Measurements from ENCODE around the gene SYTL3.
"Not testable (repeated sequence)": the region's sequence is repeated elsewhere in the genome, so short reads cannot be mapped to it uniquely, and the experiment has no call there.

SYTL3 gene

DNA sequence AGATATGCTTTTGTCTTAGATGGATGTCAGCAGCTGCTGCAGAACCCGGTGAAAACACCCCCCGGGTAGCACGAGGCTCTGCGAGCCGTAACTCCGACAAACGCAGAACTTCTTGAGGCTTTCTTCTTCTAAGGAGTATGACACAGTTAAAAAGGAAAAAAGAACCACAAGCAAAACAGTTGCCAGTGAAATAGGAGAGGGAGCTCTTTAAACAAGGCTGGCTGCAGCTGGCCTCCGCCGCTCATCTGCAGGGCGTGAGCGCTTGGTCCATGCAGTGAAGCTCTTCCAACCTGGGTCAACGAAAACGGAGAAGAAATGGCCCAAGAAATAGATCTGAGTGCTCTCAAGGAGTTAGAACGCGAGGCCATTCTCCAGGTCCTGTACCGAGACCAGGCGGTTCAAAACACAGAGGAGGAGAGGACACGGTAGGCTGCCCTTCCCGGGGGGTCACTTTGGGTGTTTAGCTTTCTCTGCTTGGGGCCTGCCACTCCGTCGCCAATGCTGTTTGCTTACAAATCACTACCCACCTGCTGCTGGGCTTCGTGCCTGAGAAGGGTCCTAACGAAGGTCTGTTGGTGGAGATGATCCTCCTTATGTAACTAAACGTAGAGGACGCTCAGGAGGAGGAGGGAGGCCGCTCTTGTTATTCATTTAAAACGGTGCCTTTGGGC, 13.2 kb downstream of the SYTL3 start:
- DNase-seq = peak; percentile 54

DNA sequence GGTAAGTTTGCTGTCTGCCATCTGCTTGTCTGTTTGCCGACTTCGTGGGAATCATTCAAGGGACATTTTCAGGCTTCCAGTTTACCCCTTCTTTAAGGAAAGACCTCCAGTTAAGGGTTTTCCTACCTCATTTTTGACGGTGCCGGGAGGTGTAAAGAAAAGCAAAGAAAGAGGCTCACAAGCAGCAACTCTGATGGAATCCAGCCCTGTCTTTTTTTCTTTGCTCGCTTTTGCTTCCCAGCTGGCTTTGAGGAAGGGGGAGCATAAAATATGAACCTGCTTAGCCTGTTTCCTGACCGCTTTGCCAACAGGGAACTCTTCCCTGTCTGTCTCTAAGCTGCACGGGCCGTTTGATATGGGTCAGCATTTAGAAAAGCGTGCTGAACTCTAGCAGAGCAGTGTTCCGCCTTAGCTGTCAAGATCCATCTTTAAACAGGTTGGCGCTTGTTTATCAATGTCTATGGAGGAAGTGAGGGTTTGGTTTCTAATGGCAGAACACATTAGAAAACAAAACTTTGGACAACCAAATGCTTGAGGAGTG, 13.8 kb downstream of the SYTL3 start:
- peak; percentile 48 for DNase-seq

DNA sequence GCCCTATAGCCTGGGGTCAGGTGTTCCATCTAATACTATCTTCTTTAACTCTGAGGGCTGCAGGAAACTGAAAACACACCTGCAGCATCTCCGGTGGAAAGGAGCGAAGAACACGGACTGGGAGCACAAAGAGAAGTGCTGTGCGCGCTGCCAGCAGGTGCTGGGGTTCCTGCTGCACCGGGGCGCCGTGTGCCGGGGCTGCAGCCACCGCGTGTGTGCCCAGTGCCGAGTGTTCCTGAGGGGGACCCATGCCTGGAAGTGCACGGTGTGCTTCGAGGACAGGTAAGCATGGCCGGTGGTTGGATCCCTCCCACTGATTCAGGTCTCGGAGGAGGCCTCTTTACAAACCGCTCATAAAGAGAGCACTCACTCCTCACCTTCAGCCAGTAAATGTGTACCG, 15.5 kb downstream of the SYTL3 start:
- no peak for DNase-seq

DNA sequence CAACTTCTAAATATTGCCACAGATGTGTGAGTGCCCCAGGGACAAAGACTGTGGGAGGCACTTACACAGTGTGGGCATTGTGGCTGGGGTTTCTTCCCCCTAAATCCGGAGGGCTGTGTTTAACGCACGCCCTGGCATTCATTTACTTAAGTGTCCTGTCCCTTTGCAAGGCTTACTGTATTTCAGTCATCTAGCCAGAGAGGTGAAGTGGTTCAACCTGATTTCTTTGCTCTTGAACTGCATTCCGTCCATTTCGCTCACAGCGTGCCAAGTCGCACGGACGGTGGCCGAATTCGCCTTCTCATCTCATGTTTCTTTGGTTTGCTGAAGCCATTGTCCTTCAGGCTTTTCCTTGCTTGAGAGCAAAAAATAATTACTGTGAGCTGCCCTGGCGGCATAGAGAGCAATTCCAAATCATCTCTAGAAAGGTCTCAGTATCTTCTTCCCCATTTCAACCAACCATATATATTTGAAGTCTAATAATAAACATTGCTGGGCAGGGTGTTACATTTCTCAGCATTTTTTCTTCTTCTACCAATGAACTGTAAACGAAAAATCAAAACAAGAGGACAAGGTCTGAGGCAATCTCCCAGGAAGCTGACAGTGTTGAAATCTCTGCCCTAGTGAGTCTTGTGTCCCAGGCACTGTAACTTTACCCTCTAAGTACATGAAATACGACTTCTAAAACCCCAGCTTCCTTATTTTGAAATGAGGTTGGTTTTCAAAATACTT, 16.9 kb downstream of the SYTL3 start:
- DNase-seq = no peak

DNA sequence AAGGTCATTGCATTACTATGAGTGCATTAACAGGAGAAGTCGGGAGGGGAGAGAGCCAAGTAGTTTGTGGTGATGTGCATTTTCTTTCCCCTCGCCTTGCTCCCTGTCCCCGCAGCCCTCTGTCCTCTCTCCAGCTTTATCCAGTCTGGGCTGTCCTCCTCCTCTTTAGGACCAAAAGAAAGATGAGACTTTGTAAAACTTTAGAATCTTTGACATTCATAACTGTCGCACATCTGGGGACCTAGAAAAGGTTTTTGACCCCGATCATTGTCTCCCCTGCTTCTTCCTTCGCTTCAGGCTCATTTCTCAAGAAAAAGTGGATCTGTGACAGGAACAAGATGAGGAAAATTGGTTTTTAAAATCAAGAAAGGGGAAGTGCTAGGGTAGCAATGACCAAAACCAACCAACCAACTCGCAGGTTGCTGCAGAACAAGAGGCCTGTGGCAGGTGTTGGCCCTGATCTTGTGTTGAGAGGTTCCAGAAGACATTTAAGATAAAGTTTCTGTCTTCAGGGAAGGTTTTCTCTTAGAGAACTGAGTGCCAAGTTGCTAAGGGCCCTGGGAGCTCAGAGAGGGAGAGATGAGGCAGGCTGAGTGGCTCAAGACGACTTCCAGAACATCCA, 17.6 kb downstream of the SYTL3 start:
- no peak for DNase-seq

DNA sequence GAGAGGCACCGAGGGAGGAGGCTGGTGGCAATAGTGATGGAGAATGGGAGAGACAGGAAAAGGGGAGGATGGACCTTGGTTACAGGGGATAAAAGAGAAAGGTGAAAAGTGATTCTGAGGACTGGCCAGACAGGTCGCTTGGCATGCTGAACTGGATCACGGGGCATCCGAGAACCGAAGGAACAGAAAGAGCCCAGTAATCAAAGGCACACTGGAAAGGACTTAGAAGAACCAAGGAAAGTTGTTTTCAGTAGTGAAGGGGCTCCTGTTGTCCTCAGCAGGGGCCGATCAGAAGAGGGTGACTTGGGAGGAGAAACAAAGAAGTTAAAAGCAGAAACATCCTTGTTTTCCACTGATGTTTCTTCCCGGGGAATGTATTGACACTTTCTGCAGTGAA, 18.9 kb downstream of the SYTL3 start:
- DNase-seq = no peak

DNA sequence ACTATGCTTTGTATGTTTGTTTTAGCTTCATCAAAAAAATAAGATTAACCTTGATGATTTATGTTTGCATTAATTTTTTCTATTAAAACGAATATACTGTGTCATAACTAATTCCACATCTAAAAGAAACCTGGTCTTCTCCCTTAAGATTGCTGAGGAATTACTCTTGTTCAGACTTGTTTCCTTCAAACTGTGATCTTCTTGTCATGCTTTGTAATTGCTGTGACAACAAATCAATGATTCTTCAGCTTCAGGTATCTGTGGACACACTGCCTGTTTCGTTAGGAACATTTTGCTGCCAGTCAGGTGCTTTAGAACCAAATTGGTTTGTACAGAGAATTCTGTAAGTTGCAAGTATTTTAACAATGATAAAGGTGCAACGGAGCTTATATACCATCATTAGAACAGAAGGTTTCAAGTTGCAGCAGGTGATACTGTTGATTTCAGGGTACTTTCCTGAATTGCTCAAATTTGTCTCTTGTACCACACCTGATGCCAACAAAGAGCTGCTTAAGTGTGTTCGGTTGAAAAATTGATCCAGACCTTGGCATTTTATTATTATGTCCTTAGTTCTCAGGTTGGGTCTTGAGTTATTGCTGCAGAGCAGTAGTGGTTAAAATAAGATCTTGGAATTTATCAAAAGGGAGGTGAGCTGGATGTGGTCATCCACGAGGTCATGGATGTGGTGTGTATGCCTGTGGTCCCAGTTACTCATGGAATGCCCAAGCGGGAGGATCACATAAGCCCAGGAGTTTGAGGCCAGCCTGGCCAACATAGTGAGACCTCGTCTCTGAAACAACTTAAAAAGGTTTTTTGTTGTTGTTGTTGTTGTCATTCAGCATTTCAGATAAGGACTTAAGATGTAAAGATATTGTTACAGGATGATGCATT, 19.5 kb downstream of the SYTL3 start:
- DNase-seq = no peak

DNA sequence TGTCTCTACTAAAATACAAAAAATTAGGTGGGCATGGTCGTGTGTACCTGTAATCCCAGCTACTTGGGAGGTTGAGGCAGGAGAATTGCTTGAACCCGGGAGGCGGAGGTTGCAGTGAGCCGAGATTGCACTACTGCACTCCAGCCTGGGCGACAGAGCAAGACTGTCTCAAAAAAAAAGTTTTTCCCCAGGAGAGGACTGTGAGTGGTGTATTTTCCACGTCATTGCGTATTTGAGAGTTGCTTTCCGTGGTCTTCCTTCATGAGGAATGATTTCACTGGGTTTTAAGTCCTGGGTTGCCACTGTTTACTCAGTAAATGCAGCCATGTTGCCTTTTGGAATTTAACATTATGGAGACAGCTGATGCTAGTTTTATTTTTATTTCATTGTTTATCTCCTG, 22.3 kb downstream of the SYTL3 start:
- not testable (repeated sequence) for DNase-seq

DNA sequence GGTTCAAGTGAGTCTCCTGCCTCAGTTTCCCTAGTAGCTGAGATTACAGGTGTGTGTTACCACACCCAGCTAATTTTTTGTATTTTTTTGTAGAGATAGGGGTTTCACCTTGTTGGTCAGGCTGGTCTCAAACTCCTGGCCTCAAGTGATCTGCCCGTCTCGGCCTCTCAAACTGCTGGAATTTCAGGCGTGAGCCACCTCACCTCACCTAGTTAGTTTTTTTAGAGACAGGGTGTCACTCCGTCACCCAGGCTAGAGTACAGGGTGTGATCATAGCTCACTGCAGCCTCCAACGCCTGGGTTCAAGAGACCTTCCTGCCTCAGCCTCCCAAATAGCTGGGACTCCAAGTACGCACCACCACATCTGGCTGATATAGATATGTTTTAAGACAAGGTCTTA, 22.9 kb downstream of the SYTL3 start:
- DNase-seq = no peak

DNA sequence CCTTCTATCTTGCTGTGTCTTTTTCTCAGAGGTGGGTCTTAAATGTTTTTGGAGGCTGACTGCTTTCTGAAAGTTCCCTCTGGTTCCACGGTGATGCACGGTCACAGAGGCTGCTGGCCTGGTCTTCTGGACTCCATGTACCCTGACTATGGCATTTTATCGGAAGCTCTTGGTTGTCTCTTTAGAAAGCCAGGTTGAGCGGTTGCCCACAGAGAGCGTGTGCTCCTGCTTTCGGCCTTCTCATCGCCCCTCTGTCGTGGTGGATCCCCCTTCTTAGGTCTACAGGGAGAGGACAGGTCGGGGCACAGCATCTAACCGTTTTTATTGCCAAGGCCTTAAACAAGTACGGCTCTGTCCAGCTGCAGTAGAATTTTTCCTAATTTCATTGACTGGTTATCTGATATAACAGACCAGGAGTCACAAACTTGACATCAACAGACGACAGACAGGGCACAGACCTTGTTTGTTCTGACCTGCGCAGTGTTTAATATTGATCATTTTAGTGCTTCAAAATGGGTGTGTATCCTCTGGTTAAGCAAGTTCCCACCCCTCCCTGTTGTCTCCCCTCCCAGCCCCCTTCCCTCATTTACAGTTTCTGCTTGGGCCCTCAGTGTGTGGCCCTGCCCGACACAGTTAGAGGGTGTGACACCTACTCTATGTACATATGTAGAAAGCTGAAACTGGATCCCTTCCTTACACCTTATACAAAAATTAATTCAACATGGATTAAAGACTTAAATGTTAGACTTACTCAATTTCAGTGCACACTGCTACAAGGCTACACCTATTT, 24.7 kb downstream of the SYTL3 start:
- no peak for DNase-seq

DNA sequence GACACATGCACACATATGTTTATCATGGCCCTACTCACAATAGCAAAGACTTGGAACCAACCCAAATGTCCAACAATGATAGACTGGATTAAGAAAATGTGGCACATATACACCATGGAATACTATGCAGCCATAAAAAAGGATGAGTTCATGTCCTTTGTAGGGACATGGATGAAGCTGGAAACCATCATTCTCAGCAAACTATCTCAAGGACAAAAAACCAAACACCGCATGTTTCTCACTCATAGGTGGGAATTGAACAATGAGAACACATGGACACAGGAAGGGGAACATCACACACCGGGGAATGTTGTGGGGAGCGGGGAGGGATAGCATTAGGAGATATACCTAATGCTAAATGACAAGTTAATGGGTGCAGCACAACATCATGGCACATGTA, 27.2 kb downstream of the SYTL3 start:
- not testable (repeated sequence) for DNase-seq

DNA sequence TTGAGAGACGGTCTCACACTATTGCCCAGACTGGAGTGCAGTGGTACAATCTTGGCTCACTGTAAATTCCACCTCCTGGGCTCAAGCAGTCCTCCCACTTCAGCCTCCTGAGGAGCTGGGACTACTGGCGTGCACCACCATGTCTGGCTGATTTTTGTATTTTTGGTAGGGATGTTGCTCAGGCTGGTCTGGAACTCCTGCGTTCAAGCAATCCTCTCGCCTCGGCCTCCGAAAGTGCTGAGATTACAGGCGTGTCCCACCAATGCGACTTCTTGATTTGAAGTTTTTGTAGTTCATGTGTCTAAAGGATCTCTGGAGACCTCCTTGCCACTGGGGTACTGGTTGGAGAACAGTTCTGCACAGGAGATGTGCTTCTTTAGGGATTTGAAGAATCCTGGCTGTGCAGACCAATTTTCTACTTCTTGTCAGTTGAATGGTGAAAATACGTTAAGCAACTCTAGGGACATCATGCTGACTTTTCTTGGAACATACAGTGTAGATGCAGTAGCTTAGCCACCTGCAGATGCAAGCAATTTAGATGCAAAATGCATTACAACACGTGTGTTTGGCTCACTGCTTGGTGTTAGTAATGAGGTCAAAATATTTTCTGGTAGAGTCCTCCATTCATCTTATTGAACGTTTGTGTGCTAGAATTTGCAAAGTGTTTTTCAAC, 28.2 kb downstream of the SYTL3 start:
- DNase-seq = no peak

DNA sequence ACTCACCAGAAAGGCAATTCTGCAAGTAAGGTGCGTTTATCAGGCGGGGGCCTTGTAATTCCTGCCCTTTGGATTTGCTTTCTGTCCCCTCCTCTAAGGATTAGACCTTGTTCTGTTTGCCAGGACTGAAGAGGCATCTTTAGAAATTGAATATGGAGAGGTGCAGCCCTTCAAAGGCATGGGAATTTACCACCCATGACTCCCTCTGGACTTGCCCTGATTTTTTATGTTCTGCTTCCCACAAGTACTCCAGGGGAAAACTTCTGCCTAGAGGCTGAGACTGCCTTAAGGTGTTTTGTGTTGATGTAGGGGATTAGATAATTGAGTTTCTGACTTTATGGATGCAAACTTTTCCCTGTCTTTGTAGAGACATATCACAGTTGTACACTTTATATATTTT, 30.2 kb downstream of the SYTL3 start:
- DNase-seq = no peak

DNA sequence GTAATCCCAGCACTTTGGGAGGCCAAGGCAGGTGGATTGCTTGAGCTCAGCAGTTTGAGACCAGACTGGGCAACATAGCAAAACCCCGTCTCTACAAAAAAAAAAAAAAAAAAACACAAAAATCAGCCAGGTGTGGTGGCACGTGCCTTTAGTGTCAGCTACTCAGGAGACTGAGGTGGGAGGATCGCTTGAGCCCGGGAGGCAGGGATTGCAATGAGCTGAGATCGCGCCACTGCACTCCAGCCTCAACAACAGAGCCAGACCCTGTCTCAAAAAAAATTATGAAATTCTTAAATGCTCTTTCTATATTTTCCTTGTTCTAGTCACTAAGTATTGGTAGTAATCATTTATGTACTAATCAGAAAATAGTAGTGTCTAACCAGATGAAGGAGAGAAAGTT, 30.6 kb downstream of the SYTL3 start:
- no peak for DNase-seq

DNA sequence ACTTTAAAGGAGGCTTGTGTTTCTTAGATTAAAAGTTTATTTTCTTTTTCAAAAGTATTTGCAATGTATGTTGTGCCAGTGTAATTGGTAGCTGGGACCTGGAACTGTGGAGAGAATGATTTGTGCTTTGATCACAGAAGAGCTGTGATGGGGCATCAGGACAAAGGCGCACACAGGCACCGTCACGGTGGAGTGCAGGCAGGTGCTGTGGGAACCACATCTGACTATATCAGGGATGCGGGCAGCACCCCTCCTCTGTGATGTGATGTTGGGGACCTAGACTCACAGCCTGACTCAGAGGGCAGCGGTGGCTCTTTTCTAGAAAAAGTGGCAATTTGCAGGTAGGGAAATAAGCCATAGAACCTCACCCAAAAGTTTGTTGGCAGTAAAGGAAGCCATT, 34.5 kb downstream of the SYTL3 start:
- DNase-seq = no peak

DNA sequence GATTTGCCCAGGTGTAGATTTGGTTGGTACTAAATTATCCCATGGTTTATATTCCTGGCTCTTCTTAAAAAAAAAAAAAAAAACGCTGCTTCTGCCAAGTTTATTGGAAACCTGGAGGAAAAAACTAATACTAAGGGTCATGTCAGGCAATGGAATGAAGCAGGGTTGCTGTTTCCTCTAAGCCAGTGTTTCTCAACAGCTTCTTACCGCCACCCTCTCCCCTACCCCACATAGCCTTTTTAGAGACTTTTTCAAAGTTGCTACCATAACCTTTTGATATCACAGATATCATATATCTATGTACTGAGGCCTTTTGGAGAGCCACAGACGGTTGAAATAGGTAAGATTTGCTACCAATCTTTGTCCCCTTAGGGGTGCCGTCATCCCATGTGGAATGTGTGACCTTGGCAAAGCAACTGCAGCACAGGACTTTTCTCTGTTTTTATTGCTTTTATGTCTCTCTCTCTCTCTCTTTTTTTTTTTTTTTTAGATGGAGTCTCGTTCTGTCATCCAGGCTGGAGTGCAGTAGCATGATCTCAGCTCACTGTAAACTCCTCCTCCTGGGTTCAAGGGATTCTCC, 35.0 kb downstream of the SYTL3 start:
- DNase-seq = no peak

DNA sequence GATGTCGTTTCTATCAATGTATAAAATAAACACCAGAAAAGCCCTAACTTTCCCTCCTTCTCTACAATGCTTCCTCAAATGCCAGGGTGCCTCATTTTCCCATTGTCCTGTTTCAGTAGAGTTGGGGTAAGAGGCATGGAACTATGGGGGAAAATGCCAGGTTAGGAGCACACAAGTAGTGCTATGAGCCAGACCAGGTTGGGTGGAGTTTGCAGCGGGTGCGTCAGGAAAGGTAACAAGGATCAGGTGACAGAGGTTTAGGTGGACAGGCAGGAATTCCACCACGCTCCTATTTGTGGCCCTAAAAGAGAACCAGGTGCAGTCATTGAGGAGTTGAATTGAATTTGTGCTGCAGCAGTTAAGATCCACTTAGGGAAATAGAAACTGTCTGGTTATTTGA, 36.5 kb downstream of the SYTL3 start:
- DNase-seq = no peak

DNA sequence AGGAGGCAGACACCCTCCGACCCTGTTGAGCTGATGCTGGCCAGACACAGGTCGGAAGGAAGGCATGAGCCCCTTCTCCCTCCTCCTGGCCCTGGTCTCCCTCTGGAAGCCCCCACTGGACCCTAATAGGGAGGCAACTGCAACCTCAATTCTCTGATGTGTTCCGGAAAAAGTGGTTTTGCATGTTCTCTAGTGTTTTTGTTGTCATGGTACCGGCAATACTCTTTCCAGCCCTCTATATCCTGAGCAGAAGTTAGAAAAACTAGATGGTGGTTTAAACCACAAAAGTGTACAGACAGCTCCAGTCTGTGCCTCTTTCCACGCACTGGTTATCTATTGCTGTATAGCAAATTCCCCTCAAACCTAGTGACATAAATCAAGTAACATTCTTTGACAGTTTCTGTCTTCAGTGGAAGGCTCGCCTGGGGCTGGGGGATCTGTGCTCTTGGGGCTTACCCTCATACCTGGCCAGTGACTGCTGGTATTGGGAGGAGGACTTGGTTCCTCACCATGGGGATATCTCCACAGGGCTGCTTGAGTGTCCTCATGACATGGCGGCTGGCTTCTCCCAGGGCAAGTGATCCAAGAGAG, 37.0 kb downstream of the SYTL3 start:
- no peak for DNase-seq

DNA sequence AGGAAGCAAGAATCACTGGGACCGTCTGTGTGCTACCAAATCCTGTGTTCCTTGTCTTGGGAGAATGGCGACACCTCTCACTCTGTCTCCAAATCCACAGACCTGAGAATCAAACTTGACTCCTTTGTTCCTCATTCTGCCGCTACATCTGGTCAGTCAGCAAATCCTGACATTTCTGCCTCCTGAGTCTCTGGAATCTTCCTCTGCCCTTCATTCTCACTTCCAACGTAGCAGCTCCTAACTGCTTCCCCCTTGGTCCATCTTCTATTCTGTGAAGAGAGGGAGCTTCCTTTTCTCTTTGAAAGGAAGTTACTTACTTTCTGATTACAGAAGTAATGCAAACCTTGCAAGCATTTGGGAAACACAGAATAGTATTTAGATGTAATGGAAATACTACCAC, 37.7 kb downstream of the SYTL3 start:
- DNase-seq = no peak

DNA sequence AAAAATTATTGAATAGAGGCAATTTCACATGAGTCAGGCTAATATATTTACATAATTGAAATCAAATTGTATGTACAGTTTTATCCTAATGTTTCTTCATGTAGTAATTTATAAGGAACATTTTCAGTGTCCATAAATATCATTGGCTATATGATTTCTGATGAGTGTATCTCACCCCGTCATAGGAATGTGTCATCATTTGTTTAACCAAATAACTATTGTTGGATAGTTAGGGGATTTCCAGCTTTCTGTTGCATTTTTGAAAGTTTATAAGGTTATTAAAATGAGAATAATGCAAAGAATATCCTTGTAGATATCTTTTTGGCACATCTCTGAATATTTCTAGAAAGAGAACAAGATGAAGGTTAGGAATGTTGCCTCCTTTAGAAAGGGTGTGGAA, 39.0 kb downstream of the SYTL3 start:
- no peak for DNase-seq

Measured in right kidney (tissue), 1 donor.